Measurements from ENCODE around the gene POU2AF3.
"Not testable (repeated sequence)": the region's sequence is repeated elsewhere in the genome, so short reads cannot be mapped to it uniquely, and the experiment has no call there.

DNA sequence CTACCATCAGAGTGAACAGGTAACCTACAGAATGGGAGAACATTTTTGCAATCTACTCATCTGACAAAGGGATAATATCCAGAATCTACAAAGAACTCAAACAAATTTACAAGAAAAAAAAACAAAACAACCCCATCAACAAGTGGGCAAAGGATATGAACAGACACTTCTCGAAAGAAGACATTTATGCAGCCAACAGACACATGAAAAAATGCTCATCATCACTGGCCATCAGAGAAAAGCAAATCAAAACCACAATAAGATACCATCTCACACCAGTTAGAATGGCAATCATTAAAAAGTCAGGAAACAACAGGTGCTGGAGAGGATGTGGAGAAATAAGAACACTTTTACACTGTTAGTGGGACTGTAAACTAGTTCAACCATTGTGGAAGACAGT is 5.9 kb upstream of the POU2AF3 start:
- TF ChIP-seq, protein P1, sequence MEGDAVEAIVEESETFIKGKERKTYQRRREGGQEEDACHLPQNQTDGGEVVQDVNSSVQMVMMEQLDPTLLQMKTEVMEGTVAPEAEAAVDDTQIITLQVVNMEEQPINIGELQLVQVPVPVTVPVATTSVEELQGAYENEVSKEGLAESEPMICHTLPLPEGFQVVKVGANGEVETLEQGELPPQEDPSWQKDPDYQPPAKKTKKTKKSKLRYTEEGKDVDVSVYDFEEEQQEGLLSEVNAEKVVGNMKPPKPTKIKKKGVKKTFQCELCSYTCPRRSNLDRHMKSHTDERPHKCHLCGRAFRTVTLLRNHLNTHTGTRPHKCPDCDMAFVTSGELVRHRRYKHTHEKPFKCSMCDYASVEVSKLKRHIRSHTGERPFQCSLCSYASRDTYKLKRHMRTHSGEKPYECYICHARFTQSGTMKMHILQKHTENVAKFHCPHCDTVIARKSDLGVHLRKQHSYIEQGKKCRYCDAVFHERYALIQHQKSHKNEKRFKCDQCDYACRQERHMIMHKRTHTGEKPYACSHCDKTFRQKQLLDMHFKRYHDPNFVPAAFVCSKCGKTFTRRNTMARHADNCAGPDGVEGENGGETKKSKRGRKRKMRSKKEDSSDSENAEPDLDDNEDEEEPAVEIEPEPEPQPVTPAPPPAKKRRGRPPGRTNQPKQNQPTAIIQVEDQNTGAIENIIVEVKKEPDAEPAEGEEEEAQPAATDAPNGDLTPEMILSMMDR (IDR thresholded peaks at IDR 0.05) = not testable (repeated sequence)
- TF ChIP-seq POLR2A (IDR thresholded peaks at IDR 0.05) = not testable (repeated sequence)

All from adrenal gland (tissue), 5 donors.